Activated naive CD4-positive, alpha-beta T cell treated with anti-CD3 and anti-CD28 coated beads, Interleukin-2, amount 50 U/mL, for 24 hours (primary cell): ENCODE data around the gene DRAXIN.

Source experiments
- H3K27ac Mint-ChIP-seq: one replicate; pipeline ENCODE4 v1.8.0; 2021; ENCODE audit warnings: mild to moderate bottlenecking, mixed read lengths
- H3K27me3 Mint-ChIP-seq: one replicate; pipeline ENCODE4 v1.8.0; 2021; ENCODE audit warnings: mixed read lengths
- H3K36me3 Mint-ChIP-seq: one replicate; pipeline ENCODE4 v1.8.0; 2021; ENCODE audit warnings: mixed read lengths
- H3K4me1 Mint-ChIP-seq: one replicate; pipeline ENCODE4 v1.8.0; 2021; ENCODE audit warnings: mixed read lengths
- H3K4me3 Mint-ChIP-seq: one replicate; pipeline ENCODE4 v1.8.0; 2021; ENCODE audit warnings: mild to moderate bottlenecking, mixed read lengths
- H3K9me3 Mint-ChIP-seq: one replicate; pipeline ENCODE4 v1.8.0; 2021; ENCODE audit warnings: mixed read lengths

Gene DRAXIN

DNA sequence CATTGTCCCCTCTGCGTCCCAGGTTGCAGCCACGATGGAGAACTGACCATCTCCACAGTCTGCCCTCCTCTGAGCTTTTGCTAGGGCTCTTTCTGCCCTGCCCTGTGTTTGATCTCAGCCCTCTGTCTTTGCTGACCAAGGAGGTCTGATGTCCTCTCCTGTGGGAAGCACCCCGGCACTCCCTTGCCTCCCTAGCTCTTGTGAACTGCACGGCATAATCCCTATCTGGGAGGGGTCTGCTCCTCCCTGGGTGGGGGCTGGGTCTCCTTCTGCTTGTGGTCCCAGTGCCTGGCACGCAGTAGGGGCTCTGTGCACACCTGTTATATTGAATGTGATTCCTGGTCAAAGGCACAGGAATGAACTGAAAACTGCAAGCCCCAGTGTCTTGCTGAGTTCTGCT lies 2.4 kb downstream of the DRAXIN start:
- H3K27ac Mint-ChIP-seq, result no peak overlapping the region
- H3K27me3 Mint-ChIP-seq, result peaks cover 19% of the 10 kb centered on the region

GRCh38 chr1:11695861-11696260 lies 4.4 kb downstream of the DRAXIN start:
- H3K4me3 Mint-ChIP-seq, result no peak overlapping the region
- H3K4me1 Mint-ChIP-seq, result peaks cover 18% of the 10 kb centered on the region
- no peak overlapping the region for H3K27ac Mint-ChIP-seq
- H3K27me3 Mint-ChIP-seq, result peaks cover 10% of the 10 kb centered on the region
- H3K9me3 Mint-ChIP-seq, result no peaks in the 10 kb centered on the region
- H3K36me3 Mint-ChIP-seq, result no peaks in the 10 kb centered on the region

More for the DNA sequence above, 2.4 kb downstream of the DRAXIN start:
- H3K9me3 Mint-ChIP-seq, result no peaks in the 10 kb centered on the region
- H3K36me3 Mint-ChIP-seq, result no peaks in the 10 kb centered on the region
- peaks cover 26% of the 10 kb centered on the region for H3K4me1 Mint-ChIP-seq
- no peak overlapping the region for H3K4me3 Mint-ChIP-seq

DNA sequence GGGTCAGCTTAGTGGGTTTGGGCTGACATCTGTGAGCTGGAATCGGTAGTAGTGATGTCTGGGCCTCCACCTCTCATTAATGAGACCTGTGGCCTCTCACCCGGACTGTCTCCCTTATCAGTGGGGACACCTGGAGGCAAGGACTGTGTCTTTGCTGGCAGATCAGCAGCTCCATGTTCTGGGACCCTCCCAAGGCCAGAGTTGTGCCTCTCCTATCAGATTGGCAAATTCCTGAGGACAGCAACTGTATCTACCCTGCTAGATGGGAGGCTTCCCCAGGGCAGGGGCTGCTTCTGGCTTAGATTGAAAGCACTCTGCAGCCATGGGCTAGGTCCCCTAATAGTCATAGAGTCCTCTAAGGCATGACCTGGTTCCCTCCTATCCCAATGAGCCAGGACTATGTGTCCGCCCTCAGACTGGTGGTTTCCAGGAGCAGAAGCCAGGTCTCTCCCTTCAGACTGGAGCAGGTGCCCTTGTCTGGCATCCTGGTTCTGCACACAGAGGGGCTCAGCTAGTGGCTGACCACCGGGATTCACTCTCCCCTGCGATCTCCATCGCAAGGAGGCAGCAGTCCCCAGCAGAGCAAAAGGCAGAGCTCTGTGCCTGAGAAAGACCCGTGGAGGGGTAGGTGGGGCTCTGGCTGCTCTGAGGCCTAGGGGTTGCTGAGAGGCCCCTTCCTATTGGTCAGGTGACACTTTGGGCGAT lies 5.8 kb downstream of the DRAXIN start:
- peaks cover 8% of the 10 kb centered on the region for H3K27me3 Mint-ChIP-seq
- no peaks in the 10 kb centered on the region for H3K36me3 Mint-ChIP-seq
- H3K9me3 Mint-ChIP-seq, result no peaks in the 10 kb centered on the region
- H3K4me3 Mint-ChIP-seq, result no peak overlapping the region
- peaks cover 14% of the 10 kb centered on the region for H3K4me1 Mint-ChIP-seq
- no peak overlapping the region for H3K27ac Mint-ChIP-seq

GRCh38 chr1:11697893-11698210 lies 6.3 kb downstream of the DRAXIN start:
- H3K27me3 Mint-ChIP-seq, result peaks cover 6% of the 10 kb centered on the region
- no peaks in the 10 kb centered on the region for H3K9me3 Mint-ChIP-seq
- H3K4me3 Mint-ChIP-seq, result no peak overlapping the region
- H3K4me1 Mint-ChIP-seq, result peaks cover 10% of the 10 kb centered on the region
- no peaks in the 10 kb centered on the region for H3K36me3 Mint-ChIP-seq
- no peak overlapping the region for H3K27ac Mint-ChIP-seq

- Mint-ChIP-seq H3K27ac (no peak overlapping the region), H3K4me3 (no peak overlapping the region), H3K4me1 (no peaks in the 10 kb centered on the region), H3K27me3 (no peaks in the 10 kb centered on the region), H3K36me3 (no peaks in the 10 kb centered on the region), H3K9me3 (no peaks in the 10 kb centered on the region)
These were observed 9.3 kb downstream of the DRAXIN start for GRCh38 chr1:11700601-11701467.

- no peaks in the 10 kb centered on the region for H3K27me3 Mint-ChIP-seq
These were observed 10.0 kb downstream of the DRAXIN start for GRCh38 chr1:11701551-11701961.

DNA sequence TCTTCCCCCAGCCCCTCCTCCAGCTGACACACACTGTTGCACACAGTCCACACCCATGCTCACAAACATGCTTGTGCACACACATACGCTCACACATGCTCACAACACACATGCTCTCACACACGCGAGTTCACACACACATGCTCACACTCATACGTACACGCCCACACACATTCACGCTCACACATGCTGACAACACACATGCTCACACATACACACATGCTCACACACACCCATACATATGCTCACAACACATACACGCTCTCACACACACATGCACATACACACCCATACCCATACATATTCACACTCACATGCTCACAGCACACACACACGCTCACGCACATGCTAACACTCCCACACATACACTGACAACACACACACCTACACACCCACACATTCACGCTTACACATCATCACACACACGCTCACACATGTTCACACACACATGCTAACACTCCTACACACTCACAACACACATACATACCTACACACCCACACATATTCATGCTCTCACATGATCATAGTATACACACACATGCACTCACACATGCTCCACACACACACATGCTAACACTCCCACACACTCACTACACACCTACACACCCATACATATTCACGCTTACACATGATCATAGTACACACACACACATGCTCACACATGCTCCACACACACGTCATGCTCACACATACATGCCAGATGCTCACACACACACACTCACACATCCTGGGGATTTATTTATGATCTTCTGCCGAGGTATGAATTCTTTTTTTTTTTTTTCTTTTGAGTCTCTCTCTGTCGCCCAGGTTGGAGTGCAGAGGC lies 10.7 kb downstream of the DRAXIN start:
- H3K4me3 Mint-ChIP-seq, result no peak overlapping the region
- H3K4me1 Mint-ChIP-seq, result no peaks in the 10 kb centered on the region
- H3K36me3 Mint-ChIP-seq, result no peaks in the 10 kb centered on the region
- H3K27me3 Mint-ChIP-seq, result no peaks in the 10 kb centered on the region
- H3K27ac Mint-ChIP-seq, result no peak overlapping the region
- H3K9me3 Mint-ChIP-seq, result no peaks in the 10 kb centered on the region

More at GRCh38 chr1:11701551-11701961, 10.0 kb downstream of the DRAXIN start:
- no peak overlapping the region for H3K27ac Mint-ChIP-seq
- H3K9me3 Mint-ChIP-seq, result no peaks in the 10 kb centered on the region
- no peaks in the 10 kb centered on the region for H3K4me1 Mint-ChIP-seq
- no peaks in the 10 kb centered on the region for H3K36me3 Mint-ChIP-seq
- H3K4me3 Mint-ChIP-seq, result no peak overlapping the region

DNA sequence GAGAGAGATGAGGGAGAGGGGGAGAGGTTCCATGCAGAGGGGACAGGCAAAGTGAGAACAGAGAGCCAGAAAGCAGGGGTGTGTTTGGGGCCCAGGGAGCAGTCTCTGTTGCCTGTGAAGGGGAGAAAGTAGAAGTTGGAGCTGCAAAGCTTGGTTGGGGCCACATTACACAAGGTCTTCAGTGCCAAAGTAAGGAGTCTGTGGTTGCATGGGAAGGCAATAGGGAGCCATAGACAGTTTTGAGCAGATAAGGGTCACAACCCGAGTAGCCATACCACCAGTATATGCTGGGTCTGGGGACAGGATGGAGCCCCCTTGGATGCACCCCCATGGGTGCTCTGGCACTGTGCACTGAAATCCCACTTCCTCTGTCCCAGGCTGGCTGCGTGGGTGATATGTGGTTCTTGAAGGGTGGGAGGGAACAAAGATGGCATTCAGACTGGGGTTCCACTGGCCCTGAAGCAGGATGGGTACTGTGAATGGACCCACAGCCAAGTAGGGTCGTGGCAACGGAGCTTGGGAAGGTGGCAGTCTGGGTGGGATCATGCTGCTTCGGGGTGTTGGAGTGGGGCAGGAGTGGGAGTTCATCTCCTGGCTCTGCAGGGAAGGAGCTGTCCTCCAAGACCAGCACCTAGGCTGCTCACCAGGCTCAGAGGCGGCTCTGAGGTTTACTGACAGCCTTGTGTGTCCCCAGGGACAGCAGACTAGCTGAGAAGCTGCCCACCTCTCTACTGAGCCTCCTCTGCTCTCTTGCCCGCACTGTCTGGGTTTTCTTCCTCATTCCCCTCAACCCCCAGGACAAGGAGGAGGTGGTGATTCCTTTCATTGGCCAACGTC lies 12.1 kb downstream of the DRAXIN start:
- no peaks in the 10 kb centered on the region for H3K27me3 Mint-ChIP-seq
- H3K4me3 Mint-ChIP-seq, result no peak overlapping the region
- no peaks in the 10 kb centered on the region for H3K36me3 Mint-ChIP-seq
- H3K4me1 Mint-ChIP-seq, result no peaks in the 10 kb centered on the region
- H3K9me3 Mint-ChIP-seq, result no peaks in the 10 kb centered on the region
- peak overlapping the region; percentile 31 for H3K27ac Mint-ChIP-seq

DNA sequence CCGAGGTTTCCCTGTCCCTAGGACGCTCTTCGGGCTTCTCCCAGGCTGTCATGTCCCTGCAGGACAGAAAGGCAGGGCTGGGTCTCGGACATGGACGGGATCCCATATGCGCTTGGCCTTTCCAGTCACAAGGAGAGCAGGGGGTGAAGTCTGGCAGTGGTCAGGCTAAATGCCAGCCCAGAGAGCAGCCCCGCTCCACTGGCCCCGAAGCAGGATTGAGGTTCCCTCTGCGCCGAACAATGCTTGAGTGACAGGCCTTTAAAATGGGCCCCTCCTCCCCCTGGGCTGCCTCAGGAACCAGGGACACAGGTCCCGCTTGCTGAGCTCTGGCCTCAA lies 12.7 kb downstream of the DRAXIN start:
- Mint-ChIP-seq H3K27ac (no peak overlapping the region), H3K4me3 (no peak overlapping the region), H3K27me3 (no peaks in the 10 kb centered on the region), H3K9me3 (no peaks in the 10 kb centered on the region), H3K36me3 (no peaks in the 10 kb centered on the region), H3K4me1 (no peaks in the 10 kb centered on the region)

- no peaks in the 10 kb centered on the region for H3K36me3 Mint-ChIP-seq
- no peaks in the 10 kb centered on the region for H3K4me1 Mint-ChIP-seq
- no peaks in the 10 kb centered on the region for H3K27me3 Mint-ChIP-seq
- no peak overlapping the region for H3K27ac Mint-ChIP-seq
- no peak overlapping the region for H3K4me3 Mint-ChIP-seq
- no peaks in the 10 kb centered on the region for H3K9me3 Mint-ChIP-seq
These were observed 13.4 kb downstream of the DRAXIN start for GRCh38 chr1:11704691-11705475.

- Mint-ChIP-seq H3K27me3 (no peaks in the 10 kb centered on the region), H3K27ac (no peak overlapping the region), H3K4me3 (no peak overlapping the region), H3K4me1 (no peaks in the 10 kb centered on the region), H3K36me3 (no peaks in the 10 kb centered on the region), H3K9me3 (no peaks in the 10 kb centered on the region)
These were observed 14.1 kb downstream of the DRAXIN start for GRCh38 chr1:11705596-11705995.

DNA sequence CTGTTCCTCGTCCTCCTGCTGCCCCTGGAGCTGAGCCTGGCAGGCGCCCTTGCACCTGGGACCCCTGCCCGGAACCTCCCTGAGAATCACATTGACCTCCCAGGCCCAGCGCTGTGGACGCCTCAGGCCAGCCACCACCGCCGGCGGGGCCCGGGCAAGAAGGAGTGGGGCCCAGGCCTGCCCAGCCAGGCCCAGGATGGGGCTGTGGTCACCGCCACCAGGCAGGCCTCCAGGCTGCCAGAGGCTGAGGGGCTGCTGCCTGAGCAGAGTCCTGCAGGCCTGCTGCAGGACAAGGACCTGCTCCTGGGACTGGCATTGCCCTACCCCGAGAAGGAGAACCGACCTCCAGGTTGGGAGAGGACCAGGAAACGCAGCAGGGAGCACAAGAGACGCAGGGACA lies 14.8 kb downstream of the DRAXIN start:
- no peaks in the 10 kb centered on the region for H3K27me3 Mint-ChIP-seq
- no peak overlapping the region for H3K4me3 Mint-ChIP-seq
- H3K27ac Mint-ChIP-seq, result no peak overlapping the region
- H3K9me3 Mint-ChIP-seq, result no peaks in the 10 kb centered on the region
- H3K36me3 Mint-ChIP-seq, result no peaks in the 10 kb centered on the region
- no peaks in the 10 kb centered on the region for H3K4me1 Mint-ChIP-seq

GRCh38 chr1:11707621-11708276 lies 16.2 kb downstream of the DRAXIN start:
- Mint-ChIP-seq H3K9me3 (no peaks in the 10 kb centered on the region), H3K27ac (no peak overlapping the region), H3K4me1 (no peaks in the 10 kb centered on the region), H3K4me3 (no peak overlapping the region), H3K36me3 (no peaks in the 10 kb centered on the region), H3K27me3 (no peaks in the 10 kb centered on the region)
